ENCODE results near the gene ZMYND11.
"Not testable (repeated sequence)": the region's sequence is repeated elsewhere in the genome, so short reads cannot be mapped to it uniquely, and the experiment has no call there.

ZMYND11 gene

GRCh38 chr10:288316-289200 lies 153.3 kb downstream of the ZMYND11 start:
- no peak for DNase-seq

- no peak for DNase-seq
Measured at GRCh38 chr10:289581-289980, 154.3 kb downstream of the ZMYND11 start.

- no peak for DNase-seq
Measured at GRCh38 chr10:290026-290725, 154.9 kb downstream of the ZMYND11 start.

GRCh38 chr10:293636-294035 lies 158.4 kb downstream of the ZMYND11 start:
- DNase-seq = no peak

- DNase-seq = no peak
Measured at GRCh38 chr10:297567-297966, 162.3 kb downstream of the ZMYND11 start.

- no peak for DNase-seq
Measured at GRCh38 chr10:298033-298432, 162.8 kb downstream of the ZMYND11 start.

GRCh38 chr10:299512-299911 lies 164.3 kb downstream of the ZMYND11 start:
- DNase-seq = no peak

- no peak for DNase-seq
Measured at GRCh38 chr10:299969-300368, 164.7 kb downstream of the ZMYND11 start.

- not testable (repeated sequence) for DNase-seq
Measured at GRCh38 chr10:300580-300979, 165.3 kb downstream of the ZMYND11 start.

GRCh38 chr10:301536-301935 lies 166.3 kb downstream of the ZMYND11 start:
- no peak for DNase-seq
